Measurements from ENCODE around the gene SEMA6A. TPM values are rescaled to one million over a fixed set of nuclear protein-coding genes. Genes with fewer than 3 reads are reported as not detected.
"Not testable (repeated sequence)": the region's sequence is repeated elsewhere in the genome, so short reads cannot be mapped to it uniquely, and the experiment has no call there.

Gene SEMA6A
- total and polyA plus RNA-seq, 4 donors = 3.4 to 31.6 (median 12.0) TPM

DNA sequence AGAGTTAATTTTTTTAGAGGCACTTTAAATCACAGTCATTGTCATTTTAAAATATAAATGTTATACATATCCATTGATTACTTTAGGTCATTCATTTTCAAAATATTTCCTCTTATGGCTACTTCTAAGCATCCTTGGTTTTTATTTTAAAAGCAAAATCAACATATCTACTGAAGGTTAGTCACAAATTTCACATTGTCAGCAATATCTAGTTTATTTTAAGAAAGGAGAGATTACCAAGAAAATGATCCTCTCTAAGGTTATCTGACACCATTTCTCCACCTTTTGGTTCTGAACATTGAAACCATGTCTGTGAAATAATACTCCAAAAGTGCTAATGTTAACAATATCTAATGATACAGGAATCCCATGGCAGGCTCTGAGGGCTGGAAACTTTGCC, 24.5 kb downstream of the SEMA6A start:
- no peak overlapping the region for H3K27ac ChIP-seq (ENCODE audit: low read depth in 1 of 2, low read length in 1 of 2)
- no peak overlapping the region for H3K4me3 ChIP-seq
- no peak for DNase-seq
- peaks cover 0 to 5% (median 0%) of the 10 kb centered on the region in 4 donors for H3K36me3 ChIP-seq (ENCODE audit: control insufficient read depth in 4 of 4, insufficient read depth in 4 of 4, low read length in 4 of 4)
- H3K9me3 ChIP-seq (ENCODE audit: control insufficient read depth in 4 of 4, insufficient read depth in 3 of 4, low read length in 3 of 4) = peaks cover 0 to 8% (median 5%) of the 10 kb centered on the region in 4 donors
- H3K4me1 ChIP-seq (ENCODE audit: control insufficient read depth in 5 of 5, insufficient read depth in 5 of 5, low read length in 5 of 5) = peaks cover 0 to 9% (median 3%) of the 10 kb centered on the region in 5 donors
- H3K27me3 ChIP-seq (ENCODE audit: control insufficient read depth in 3 of 3, insufficient read depth in 3 of 3, low read length in 2 of 3) = no peaks in the 10 kb centered on the region
- no peak for TF ChIP-seq CTCF (IDR thresholded peaks at IDR 0.05; ENCODE audit: control extremely low read depth, extremely low read depth)
- ATAC-seq (ENCODE audit: insufficient read depth, low FRiP score) = no peak
- H3K9ac ChIP-seq (ENCODE audit: insufficient read depth in 1 of 2, low read length in 2 of 2) = no peak overlapping the region

DNA sequence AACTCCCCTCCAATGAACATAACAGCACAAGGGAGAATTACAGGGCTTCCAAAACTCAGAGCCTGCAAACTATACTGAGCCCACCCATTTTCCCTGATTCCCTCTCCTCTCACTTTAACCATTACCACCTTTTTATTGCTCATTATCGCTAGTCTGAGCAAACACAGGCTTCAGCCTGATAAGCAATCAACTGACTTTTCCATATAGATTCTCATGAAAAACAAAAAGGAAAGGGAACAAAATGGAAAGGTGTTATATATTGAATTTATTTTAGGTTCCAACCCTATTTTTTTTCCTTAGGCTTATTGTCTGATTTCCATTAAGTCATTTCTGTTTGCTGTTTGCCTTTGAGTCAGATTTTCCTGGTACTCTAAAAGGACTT, 27.9 kb downstream of the SEMA6A start:
- 97 to 100% methylated on average over 1 of the region's 1 CpG for WGBS, 2 donors
- no peak for TF ChIP-seq CTCF (IDR thresholded peaks at IDR 0.05; ENCODE audit: control extremely low read depth, extremely low read depth)
- H3K9ac ChIP-seq (ENCODE audit: insufficient read depth in 1 of 2, low read length in 2 of 2) = no peak overlapping the region
- H3K27me3 ChIP-seq (ENCODE audit: control insufficient read depth in 3 of 3, insufficient read depth in 3 of 3, low read length in 2 of 3) = no peaks in the 10 kb centered on the region
- no peak overlapping the region for H3K27ac ChIP-seq (ENCODE audit: low read depth in 1 of 2, low read length in 1 of 2)
- DNase-seq (no peak), ATAC-seq (ENCODE audit: insufficient read depth, low FRiP score) (no peak)
- peaks cover 0 to 8% (median 1%) of the 10 kb centered on the region in 5 donors for H3K4me1 ChIP-seq (ENCODE audit: control insufficient read depth in 5 of 5, insufficient read depth in 5 of 5, low read length in 5 of 5)
- peaks cover 0 to 14% (median 5%) of the 10 kb centered on the region in 4 donors for H3K9me3 ChIP-seq (ENCODE audit: control insufficient read depth in 4 of 4, insufficient read depth in 3 of 4, low read length in 3 of 4)
- peaks cover 0 to 5% (median under 1%) of the 10 kb centered on the region in 4 donors for H3K36me3 ChIP-seq (ENCODE audit: control insufficient read depth in 4 of 4, insufficient read depth in 4 of 4, low read length in 4 of 4)
- no peak overlapping the region for H3K4me3 ChIP-seq

DNA sequence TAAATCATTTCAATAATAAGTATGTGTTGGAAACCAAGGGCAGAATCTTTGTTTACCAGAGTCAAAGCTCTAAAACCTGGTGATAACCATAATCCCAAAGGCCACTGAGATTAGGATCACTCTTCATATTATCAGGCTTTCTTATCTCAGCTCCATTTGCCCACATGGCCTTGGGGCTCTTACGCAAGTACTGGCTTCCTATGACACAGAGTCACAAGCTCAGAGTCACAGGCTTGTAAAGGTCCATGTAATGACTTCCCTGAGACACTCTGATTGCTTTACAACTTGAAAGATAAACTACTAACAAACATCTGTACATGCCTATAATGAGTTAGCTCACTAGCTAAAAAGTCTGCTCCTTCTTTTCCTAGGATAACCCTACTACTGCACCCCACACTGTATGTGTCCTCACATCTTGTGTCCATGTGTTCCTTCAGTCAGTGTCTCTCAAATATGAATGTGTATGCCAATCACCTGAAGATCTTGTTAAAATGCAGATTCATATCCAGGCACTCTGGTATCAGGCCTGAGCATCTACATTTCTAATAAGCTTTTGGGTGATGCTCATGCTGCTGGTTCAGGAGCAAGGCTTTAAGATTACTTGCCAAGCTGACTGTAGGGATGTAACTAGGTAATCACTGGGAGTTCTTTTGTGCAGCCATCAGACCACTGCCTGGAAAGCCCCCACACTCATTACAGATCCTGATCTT, 28.4 kb downstream of the SEMA6A start:
- Histone ChIP-seq H3K9ac (ENCODE audit: insufficient read depth in 1 of 2, low read length in 2 of 2) (no peak overlapping the region), H3K27ac (ENCODE audit: low read depth in 1 of 2, low read length in 1 of 2) (no peak overlapping the region), H3K4me3 (no peak overlapping the region), H3K36me3 (ENCODE audit: control insufficient read depth in 4 of 4, insufficient read depth in 4 of 4, low read length in 4 of 4) (peaks cover 0 to 5% (median under 1%) of the 10 kb centered on the region in 4 donors), H3K9me3 (ENCODE audit: control insufficient read depth in 4 of 4, insufficient read depth in 3 of 4, low read length in 3 of 4) (peaks cover 0 to 14% (median 5%) of the 10 kb centered on the region in 4 donors), H3K27me3 (ENCODE audit: control insufficient read depth in 3 of 3, insufficient read depth in 3 of 3, low read length in 2 of 3) (no peaks in the 10 kb centered on the region), H3K4me1 (ENCODE audit: control insufficient read depth in 5 of 5, insufficient read depth in 5 of 5, low read length in 5 of 5) (peaks cover 0 to 8% (median 0%) of the 10 kb centered on the region in 5 donors)
- ATAC-seq (ENCODE audit: insufficient read depth, low FRiP score) (no peak), DNase-seq (no peak)
- TF ChIP-seq CTCF (IDR thresholded peaks at IDR 0.05; ENCODE audit: control extremely low read depth, extremely low read depth) = no peak
- 97 to 98% methylated on average over 1 of the region's 1 CpG for WGBS, 2 donors

- H3K9ac ChIP-seq (ENCODE audit: insufficient read depth in 1 of 2, low read length in 2 of 2); H3K4me1 ChIP-seq (ENCODE audit: control insufficient read depth in 5 of 5, insufficient read depth in 5 of 5, low read length in 5 of 5); H3K27ac ChIP-seq (ENCODE audit: low read depth in 1 of 2, low read length in 1 of 2); DNase-seq; ATAC-seq (ENCODE audit: insufficient read depth, low FRiP score); H3K27me3 ChIP-seq (ENCODE audit: control insufficient read depth in 3 of 3, insufficient read depth in 3 of 3, low read length in 2 of 3); H3K36me3 ChIP-seq (ENCODE audit: control insufficient read depth in 4 of 4, insufficient read depth in 4 of 4, low read length in 4 of 4); H3K4me3 ChIP-seq: not testable (repeated sequence)
- H3K9me3 ChIP-seq (ENCODE audit: control insufficient read depth in 4 of 4, insufficient read depth in 3 of 4, low read length in 3 of 4) = peaks cover 0 to 14% (median 5%) of the 10 kb centered on the region in 4 donors
- 97% methylated on average over 6 of the region's 6 CpGs for WGBS, 2 donors
Observed at GRCh38 chr5:116545465-116545864, 29.2 kb downstream of the SEMA6A start.
